ENCODE measurements around the gene GINS2. TPM values are rescaled to one million over a fixed set of nuclear protein-coding genes. Genes with fewer than 3 reads are reported as not detected.

The GINS2 gene
- total and polyA plus RNA-seq, 8 donors, result 0.87 to 3.6 (median 2.0) TPM; not detected in 1

- Histone ChIP-seq H3K4me1 (no peaks in the 10 kb centered on the region), H3K36me3 (no peaks in the 10 kb centered on the region), H3K27me3 (no peaks in the 10 kb centered on the region), H3K4me3 (no peak overlapping the region), H3K27ac (no peak overlapping the region), H3K9me3 (no peaks in the 10 kb centered on the region)
- intact Hi-C loops (cut with DNase I; ENCODE audit: low total_unique reads), result no loop called here
- no peak for TF ChIP-seq EP300 (IDR thresholded peaks at IDR 0.05)
- TF ChIP-seq, protein P1, sequence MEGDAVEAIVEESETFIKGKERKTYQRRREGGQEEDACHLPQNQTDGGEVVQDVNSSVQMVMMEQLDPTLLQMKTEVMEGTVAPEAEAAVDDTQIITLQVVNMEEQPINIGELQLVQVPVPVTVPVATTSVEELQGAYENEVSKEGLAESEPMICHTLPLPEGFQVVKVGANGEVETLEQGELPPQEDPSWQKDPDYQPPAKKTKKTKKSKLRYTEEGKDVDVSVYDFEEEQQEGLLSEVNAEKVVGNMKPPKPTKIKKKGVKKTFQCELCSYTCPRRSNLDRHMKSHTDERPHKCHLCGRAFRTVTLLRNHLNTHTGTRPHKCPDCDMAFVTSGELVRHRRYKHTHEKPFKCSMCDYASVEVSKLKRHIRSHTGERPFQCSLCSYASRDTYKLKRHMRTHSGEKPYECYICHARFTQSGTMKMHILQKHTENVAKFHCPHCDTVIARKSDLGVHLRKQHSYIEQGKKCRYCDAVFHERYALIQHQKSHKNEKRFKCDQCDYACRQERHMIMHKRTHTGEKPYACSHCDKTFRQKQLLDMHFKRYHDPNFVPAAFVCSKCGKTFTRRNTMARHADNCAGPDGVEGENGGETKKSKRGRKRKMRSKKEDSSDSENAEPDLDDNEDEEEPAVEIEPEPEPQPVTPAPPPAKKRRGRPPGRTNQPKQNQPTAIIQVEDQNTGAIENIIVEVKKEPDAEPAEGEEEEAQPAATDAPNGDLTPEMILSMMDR (IDR thresholded peaks at IDR 0.05), result no peak
- no peak for TF ChIP-seq POLR2A (IDR thresholded peaks at IDR 0.05)
- no peak for TF ChIP-seq POLR2AphosphoS5 (IDR thresholded peaks at IDR 0.05)
- DNase-seq, result no peak
- WGBS, 5 donors, result 84 to 96% (median 91%) methylated on average over 5 to 12 of the region's 12 CpGs
Observed at GRCh38 chr16:85724936-85725335, 36.2 kb upstream of the GINS2 start.

GRCh38 chr16:85724126-85724879, 35.5 kb upstream of the GINS2 start:
- intact Hi-C loops (cut with DNase I; ENCODE audit: low total_unique reads), result no loop called here
- WGBS, 5 donors, result 75 to 84% (median 79%) methylated on average over 20 of the region's 20 CpGs

GRCh38 chr16:85722128-85722893, 33.6 kb upstream of the GINS2 start:
- WGBS, 5 donors, result 90 to 95% (median 94%) methylated on average over 13 to 20 of the region's 20 CpGs
- DNase-seq, result no peak
- Histone ChIP-seq H3K36me3 (no peaks in the 10 kb centered on the region), H3K27ac (no peak overlapping the region), H3K9me3 (no peaks in the 10 kb centered on the region), H3K27me3 (peaks cover 0 to 5% (median 0%) of the 10 kb centered on the region in 3 donors), H3K4me3 (no peak overlapping the region), H3K4me1 (peaks cover 0 to 14% (median 5%) of the 10 kb centered on the region in 4 donors)
- intact Hi-C loops (cut with DNase I; ENCODE audit: low total_unique reads), result no loop called here
- TF ChIP-seq EP300 (IDR thresholded peaks at IDR 0.05) (no peak), POLR2AphosphoS5 (IDR thresholded peaks at IDR 0.05) (no peak), POLR2A (IDR thresholded peaks at IDR 0.05) (no peak)
- TF ChIP-seq, protein P1 (IDR thresholded peaks at IDR 0.05), result no peak

More at GRCh38 chr16:85724126-85724879, 35.5 kb upstream of the GINS2 start:
- Histone ChIP-seq H3K4me3 (no peak overlapping the region), H3K27me3 (no peaks in the 10 kb centered on the region), H3K36me3 (no peaks in the 10 kb centered on the region), H3K27ac (no peak overlapping the region), H3K9me3 (no peaks in the 10 kb centered on the region), H3K4me1 (no peaks in the 10 kb centered on the region)
- no peak for TF ChIP-seq POLR2A (IDR thresholded peaks at IDR 0.05)
- no peak for TF ChIP-seq EP300 (IDR thresholded peaks at IDR 0.05)
- TF ChIP-seq, protein P1 (IDR thresholded peaks at IDR 0.05), result no peak
- no peak for TF ChIP-seq POLR2AphosphoS5 (IDR thresholded peaks at IDR 0.05)
- DNase-seq, result no peak

- 49 to 64% (median 54%) methylated on average over 4 of the region's 4 CpGs for WGBS, 5 donors
- H3K4me1 ChIP-seq, result peaks cover 0 to 28% (median 5%) of the 10 kb centered on the region in 4 donors
- H3K27ac ChIP-seq, result no peak overlapping the region
- TF ChIP-seq, protein P1 (IDR thresholded peaks at IDR 0.05), result no peak
- TF ChIP-seq EP300 (IDR thresholded peaks at IDR 0.05) (no peak), POLR2A (IDR thresholded peaks at IDR 0.05) (no peak), POLR2AphosphoS5 (IDR thresholded peaks at IDR 0.05) (no peak)
- no peak overlapping the region for H3K4me3 ChIP-seq
- no peaks in the 10 kb centered on the region for H3K36me3 ChIP-seq
- DNase-seq, result peak in 1 of 2 donors; percentile 47
- peaks cover 0 to 11% (median 0%) of the 10 kb centered on the region in 3 donors for H3K27me3 ChIP-seq
- intact Hi-C loops (cut with DNase I; ENCODE audit: low total_unique reads), result no loop called here
- no peaks in the 10 kb centered on the region for H3K9me3 ChIP-seq
Observed at GRCh38 chr16:85720302-85720637, 31.5 kb upstream of the GINS2 start.

Data from stomach (tissue), 9 donors.